GM18508 (cell line): Measurements from ENCODE around the gene GRM8.

Experiments
- ATAC-seq: cut with Tn5 transposase; IDR thresholded peaks from one replicate; pipeline ENCODE4 v1.9.1; 2021; ENCODE audit warnings: moderate number of reproducible peaks; ENCODE audit not compliant: insufficient read depth, unreplicated experiment

Gene GRM8

DNA sequence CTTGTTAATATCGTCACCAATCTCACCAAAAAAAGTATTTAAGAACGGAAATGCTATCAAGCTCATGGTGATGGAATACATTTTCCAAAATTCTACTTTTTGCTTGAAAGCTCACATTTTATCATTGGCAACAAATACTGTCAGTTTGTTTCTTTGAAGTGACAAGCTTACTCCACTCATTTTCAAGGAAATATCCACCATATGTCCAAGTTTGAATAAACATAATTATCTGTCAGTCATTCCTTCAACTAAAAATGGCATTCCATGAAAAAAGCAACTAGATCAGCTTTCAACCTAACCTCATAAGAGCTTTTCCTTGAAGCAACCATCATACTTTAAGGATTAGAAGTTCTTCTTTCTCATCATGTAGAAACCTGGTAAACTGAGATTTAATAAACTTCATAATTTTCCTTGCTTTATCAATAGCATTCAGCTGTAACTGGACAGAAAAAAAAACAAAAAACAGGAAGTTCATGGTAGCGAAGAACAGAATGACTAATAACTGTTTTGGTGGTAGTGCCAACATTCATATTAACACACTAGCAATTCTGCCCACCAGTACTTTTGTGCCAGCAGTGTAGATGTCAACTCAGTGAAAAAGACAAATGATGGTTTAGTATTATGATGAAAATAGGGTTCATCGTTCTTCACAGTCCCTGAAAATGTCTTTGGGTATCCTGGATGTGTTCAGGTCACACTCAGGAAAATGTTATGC lies 764.9 kb downstream of the GRM8 start:
- ATAC-seq, result no peak

DNA sequence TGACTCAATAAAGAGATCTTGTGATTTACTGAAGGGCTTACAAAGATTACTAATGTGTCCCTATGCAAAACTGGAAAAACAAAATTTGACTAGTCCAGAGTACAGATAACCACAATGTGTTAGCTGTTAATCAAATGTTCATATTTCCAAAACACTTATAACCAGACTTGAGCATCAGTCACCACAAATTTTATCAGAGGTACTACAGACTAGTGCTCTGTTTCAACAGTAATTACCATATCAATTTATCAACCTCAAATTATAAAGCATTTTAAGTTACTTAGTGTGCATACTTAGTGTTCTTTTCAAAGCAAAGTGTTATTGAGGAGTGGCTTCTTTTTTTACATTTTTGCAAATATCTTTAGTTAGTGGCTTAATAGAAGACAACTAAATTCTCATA lies 765.9 kb downstream of the GRM8 start:
- no peak for ATAC-seq

DNA sequence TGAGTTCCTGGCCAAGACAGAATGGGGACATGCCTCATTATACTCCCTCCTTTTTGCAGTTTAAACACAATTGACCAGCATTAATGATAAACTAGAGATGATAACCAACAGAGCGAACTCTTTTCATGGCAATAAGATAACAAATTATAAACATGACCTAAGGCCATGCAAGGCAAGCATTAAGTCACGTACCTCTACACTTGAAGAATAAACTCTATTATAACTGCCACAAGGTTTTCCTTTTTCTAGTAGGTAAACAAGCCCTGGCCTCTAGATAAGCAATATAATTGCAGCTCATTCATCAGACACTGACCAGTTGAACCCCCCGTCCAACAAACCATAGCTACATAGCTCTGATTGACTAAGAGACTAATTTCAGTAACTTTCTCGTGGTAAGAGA lies 767.0 kb downstream of the GRM8 start:
- ATAC-seq, result no peak

DNA sequence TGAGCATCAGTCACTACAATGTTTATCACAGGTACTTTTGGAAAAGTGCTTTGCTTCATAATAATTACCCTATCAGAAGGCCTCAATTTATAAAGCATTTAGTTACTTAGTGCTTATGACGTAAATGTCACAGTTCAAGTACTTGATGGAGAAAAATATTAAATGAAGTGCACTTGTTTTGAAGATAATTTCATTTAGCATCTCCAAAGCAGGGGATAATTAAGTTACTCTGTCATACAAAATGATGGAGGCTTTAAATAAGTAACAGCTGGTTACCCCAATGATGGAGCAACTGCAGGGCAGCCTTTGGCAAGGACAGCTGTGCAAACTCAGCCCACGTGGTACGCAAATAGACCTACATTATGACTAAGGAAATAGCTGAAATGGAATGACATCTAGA lies 768.8 kb downstream of the GRM8 start:
- ATAC-seq, result no peak

DNA sequence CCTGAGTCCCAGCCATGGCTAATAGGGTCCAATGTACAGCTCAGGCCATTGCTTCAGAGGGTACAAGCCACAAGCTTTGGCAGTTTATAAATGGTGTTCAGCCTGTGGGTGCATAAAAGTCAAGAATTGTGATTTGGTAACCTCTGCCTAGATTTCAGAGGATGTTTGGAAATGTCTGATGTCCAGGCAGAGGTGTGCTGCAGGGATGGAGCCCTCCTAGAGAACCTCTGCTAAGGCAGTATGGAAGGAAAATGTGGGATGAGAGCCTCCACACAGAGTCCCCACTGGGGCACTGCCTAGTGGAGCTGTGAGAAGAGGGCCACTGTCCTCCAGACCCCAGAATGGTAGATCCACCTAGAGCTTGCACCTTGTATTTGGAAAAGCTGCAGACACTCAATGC lies 779.9 kb downstream of the GRM8 start:
- ATAC-seq, result no peak

DNA sequence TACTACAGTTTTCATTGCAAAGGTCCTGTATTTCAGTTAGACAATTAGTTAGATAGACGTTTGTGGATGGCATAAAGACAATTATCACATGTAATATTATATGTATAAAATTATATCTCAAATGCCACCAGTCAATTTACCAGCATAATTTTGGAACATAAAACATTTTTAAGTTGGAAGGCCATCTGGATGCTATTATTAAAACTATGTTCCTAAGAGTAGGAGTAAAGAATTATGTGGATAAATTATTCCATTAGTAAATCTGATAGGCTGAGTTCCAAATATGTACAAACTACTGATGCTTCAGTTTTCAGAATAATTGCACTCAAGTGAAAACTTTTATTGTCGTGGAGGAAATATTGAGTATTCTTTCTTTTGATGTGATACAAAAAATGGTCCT lies 790.3 kb downstream of the GRM8 start:
- ATAC-seq, result no peak

DNA sequence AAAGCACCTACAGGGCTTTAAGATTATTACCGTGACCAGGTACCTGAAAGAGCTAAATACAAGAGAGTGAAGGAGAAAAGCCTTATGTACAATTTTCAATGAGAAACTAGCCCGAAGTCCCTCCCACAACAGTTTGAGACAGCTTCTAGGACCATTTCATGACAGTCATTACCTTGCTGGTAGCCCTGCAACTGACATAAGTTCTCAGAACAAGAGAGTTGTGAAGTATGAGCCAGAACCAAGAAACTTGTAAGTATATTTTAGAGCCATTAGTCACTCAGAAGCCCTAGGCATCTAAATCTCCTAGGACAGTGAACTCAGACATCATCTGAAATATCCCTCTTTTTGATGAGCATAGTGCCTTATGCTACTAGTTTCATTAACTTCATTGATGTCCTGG lies 792.1 kb downstream of the GRM8 start:
- ATAC-seq, result no peak

DNA sequence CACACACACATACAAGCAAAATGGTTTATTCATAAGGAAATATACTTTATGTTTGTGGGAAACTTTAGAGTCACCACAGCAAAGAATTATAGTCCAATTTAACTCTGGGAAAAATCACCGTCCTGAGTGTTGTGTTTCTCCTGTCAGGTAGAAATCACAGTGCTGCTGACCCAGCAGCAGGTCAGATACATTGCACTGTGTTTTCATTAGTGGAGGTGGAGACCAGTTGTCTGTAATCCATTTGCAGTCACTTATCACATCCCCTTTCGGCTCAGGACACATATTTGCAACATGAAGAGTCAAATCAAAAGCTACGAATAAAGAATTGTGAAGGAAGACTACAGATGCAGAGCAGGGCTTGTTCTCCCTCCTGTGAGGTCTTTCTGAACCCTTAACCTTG lies 799.6 kb downstream of the GRM8 start:
- no peak for ATAC-seq

DNA sequence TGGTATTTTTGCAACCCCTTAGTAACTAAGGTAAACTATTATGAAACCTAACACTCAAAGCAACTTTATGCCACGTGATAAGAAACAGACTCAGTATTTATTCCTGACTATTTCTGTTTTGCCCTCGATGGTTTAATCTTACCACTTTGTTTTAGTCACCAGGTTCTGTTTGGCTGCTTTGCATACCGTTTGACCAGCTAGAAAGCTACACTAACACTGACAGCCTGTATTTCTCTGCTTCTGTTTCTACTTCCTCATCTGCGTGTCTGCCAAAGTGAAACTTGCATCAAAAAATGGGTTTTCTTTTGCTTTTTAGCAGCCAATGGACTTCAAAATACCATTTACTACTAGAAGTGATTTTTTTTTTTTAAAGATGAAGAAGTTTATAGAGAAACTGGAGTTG lies 802.5 kb downstream of the GRM8 start:
- ATAC-seq, result peak; percentile 85

DNA sequence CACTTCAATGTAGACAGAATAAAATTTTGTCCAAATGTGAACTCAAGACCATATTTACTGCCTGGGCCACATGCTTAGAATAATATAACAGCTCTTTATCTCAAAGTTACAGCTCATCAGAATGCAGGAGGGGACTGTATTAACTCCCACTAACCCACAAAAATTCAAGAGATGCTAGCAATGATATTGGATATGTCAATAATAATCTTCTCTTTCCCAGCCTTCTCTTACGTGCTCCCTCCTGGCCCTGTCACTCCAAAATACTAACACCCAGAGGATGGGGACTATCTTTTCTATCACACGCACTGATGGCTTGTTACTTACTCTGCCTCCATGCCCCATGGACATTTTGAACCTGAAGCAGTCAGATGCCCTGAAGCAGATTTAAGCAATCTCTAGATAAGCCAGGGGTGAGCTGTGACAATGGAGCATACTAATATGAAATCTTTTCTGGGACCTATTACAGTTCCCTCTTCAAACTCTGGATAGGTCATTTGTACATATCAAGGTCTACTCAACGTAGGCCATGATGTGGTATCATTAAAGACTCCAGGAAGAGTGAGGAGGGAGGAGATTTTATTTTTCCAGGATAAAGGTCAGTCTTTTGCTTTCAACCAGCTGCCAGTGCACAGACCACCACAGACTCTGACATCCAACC lies 803.0 kb downstream of the GRM8 start:
- peak; percentile 7 for ATAC-seq

DNA sequence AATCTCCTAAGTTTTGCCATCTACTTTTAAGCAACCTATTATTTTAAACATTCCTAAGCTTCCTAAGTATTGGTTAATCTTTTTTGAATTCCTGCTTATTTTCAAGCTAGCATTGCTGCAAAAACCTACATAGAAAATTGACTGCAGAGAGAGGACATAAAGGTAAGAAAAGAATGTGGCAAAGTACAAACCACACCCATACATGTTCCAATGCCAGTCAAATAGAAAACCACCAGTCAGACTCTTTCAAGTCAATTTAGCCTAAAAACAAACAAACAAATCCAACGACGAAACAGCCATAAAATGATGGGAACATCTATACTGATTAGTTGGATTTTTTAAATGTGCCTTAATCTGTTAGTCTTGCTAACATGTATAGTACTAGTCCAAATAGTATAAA lies 804.8 kb downstream of the GRM8 start:
- no peak for ATAC-seq

DNA sequence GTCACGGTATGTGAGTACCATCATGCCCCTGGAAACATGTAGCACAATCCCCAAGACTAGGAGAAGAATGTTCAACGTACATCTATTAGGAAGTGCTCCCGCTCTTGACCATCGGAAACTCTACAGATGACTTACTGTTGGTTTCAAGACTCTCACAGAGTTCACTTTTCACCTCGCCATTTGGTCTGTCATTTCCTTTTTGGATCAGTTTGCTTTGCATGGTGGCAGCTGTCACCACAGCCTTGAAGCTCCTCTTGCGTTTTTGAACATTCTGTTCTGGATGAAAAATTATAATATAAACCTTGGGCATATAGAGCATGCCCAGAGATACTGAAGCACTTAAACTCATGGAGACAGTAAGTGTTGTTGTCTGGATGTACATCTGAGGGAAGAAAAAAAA lies 806.8 kb downstream of the GRM8 start:
- no peak for ATAC-seq

DNA sequence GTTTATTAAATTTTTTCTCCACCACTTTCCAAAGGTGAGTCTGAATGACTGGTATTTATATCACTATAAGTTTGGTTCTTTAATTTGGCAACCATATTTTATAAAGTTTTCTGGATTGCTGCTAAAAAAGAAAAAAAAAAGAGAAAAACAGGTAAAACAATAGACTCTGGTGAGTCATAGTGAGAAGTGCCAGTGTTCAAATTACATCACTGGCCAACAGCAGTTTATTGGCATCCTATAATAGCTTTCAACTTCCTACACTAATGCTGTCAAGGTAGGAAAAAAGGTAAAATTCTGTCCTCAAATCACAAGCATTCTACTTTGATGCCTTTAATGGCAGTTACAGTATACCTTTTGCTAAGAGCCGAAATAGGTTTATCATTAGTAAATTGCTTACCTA lies 808.8 kb downstream of the GRM8 start:
- ATAC-seq, result no peak

DNA sequence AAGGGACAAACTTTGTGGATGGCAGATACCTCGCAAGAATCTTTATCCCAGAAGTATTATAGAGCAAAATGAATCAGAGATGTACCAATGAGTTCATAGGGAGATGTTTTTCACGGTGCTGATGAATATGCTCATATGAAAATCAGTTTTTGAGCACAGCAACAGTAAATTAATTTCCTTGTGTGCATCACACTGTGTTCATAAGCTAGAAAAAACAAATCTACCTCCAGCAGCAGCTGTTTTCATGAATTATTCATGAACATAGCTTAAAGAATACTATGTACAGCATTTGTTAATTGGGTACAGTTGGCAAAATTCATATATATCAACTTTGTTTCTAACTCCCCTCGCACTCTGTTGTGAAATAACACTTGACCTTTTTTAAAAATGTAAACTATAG lies 809.8 kb downstream of the GRM8 start:
- no peak for ATAC-seq

DNA sequence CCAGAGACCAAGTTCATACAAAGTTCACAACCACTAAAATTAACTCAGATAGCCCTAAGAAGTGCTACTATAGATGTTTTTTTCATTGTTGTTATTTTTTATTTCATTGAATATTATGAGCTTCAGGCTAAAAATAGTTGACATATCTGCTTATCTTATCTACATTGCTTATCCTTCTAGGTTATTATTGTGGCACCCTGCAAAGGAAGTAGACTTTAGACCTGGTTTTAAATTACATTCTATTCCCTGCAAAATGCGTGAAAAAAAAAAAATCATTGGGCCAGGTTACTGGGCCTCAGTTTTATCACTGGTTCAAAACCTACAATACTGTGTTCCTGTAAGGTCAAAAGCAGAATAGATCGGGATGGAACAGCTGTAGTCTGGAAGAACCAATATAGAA lies 811.0 kb downstream of the GRM8 start:
- ATAC-seq, result no peak

DNA sequence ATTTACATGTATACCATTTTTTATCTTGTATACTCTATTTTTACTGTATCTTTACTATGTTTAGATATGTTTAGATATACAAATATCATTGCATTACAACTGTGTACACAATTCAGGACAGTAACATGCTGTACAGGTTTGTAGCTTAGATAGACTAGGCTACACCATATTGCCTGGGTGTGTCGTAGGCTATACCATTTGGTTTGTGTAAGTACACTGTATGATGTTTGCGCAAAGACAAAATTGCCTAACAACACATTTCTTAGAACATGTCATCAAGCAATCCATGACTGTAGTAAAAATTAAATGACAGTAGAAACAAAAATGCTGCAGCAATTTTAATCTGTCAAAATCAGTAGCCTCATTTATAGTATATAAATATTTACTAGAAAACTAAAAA lies 812.2 kb downstream of the GRM8 start:
- no peak for ATAC-seq

DNA sequence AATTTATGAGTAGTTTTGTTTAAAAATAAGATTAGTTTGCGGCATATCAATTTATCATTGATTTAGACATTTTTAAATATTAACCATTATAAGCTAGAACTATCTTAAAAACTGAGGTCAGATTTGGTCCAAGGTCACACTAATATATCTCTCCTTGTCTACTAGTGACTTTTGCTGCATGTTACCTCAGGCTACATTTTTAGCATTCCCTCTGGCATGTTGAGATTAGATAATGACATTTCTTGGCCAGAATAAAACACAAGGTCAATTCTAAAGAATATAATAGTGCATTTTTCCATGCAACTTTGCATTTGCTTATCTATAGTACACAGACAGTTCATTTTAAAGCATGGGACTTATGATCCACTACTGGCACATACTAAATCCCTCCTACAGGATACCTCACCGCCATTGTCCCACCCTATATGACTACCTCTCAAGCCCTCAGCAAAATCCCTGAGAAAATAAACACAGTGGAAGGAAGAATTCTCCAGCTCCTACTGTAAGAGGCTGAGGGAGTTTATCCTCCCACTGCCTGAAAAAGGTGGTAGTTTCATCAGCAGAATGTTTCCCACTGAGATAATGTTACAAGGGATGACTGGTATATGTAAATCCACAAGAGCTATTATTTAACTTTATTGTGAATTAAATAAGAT lies 816.4 kb downstream of the GRM8 start:
- ATAC-seq, result no peak

DNA sequence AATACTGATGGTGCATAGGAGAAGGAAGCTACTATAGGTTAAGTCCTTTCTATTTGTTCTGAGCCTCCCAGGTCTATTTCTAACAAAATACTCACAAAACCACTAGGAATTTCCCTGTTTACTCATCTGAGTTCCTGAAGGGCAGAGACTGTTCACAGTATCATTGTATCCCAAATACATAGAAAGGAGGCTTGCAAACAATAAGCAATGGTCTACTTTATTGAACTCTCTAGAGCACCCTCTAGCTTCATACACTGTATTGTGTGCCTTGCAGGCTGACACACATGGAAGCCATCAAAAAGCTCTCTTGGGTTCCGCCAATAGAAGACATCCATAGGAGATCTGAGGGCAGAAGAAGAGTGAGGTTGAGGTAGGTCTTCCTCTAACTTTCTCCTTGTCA lies 826.1 kb downstream of the GRM8 start:
- no peak for ATAC-seq

DNA sequence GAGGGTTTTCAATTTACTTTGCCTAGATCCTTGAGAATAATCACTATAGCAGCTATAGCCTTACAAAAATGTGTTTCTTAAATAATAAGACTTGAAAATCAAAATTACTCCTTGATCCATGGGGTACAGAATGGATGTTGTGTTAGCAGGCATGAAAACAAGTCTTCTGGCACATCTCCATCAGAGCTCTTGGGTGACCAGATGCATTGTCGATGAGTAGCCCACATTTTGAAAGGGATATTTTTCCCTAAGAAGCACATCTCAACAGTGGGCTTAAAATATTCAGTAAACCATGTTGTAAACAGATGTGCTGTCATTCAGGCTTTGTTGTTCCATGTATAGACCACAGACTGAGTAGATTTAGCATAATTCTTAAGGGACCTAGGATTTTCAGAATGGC lies 827.8 kb downstream of the GRM8 start:
- no peak for ATAC-seq

DNA sequence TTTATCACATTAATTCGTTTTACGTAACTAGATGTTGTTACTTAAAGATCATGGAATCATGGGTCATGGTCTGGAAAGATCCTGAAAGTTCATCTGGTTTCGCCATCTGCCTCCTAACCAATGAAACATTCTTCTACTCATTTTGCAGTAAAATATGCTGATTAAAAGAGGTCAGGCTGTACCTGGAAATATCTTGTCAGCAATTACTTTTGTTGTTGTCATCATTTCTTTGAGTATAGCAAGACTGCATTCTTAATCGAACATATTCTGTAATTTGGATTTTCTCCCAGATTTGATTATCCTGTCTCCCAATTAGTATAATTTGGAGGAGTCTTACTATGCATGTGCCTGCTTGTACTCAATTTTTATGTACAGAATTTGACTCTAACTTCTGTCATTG lies 833.7 kb downstream of the GRM8 start:
- ATAC-seq, result no peak

DNA sequence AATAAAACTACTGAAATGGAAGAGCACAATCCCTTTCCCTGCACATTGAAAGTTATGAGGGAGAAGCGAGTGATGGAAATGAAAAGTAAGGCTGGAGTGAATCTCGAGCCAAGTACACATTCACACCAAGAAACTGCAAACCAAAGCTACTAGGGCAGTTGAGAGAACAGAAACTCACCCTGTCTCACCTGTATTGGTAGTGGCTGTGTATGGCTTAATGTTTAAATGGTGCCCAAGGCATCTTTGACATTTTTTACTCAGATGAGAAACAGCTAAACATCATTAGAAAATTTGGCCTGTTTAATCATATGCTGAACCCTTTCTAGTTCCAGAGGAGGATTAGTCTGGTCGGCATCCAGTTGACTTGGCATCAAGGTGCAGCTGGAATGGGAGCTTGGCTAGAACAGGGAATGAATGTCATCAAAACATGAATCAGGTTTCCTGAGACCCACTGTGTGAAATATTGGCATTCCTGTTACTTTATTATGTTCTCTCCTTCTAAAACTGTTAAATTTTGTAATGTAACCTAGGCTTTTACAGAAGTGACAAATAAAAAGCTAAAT lies 840.8 kb downstream of the GRM8 start:
- peak; percentile 77 for ATAC-seq
